GM12878 (cell line): ENCODE measurements around the gene PALLD. TPM values are rescaled to one million over a fixed set of nuclear protein-coding genes. Genes with fewer than 3 reads are reported as not detected.

Experiments used
- ATAC-seq: fragments of 200-7000 bp; cut with Tn5 transposase; 3 replicates; pipeline ENCODE4 v1.9.1; 2020; ENCODE audit warnings: mild to moderate bottlenecking, moderate library complexity
- BruUV-seq: library from RNA; stranded (reverse); fragments of 400-500 nt; replicated peaks from 2 replicates; lab custom pipeline; 2021; lab: Mats Ljungman, UMichigan
- CTCF ChIA-PET: fragments of 300-600 bp; sonication (Branson Sonifier 250); formaldehyde crosslinking; extraction: SDS; loops from one replicate; lab custom pipeline; 2021; ENCODE audit warnings: inconsistent platforms; lab: Yijun Ruan, JAX
- POLR2A ChIA-PET: fragments of 350-600 bp; formaldehyde crosslinking; extraction: SDS; loops from one replicate; lab custom pipeline; 2021; ENCODE audit warnings: inconsistent platforms; lab: Charles Lee
- RAD21 ChIA-PET: fragments of 300-600 bp; sonication (Branson Sonifier 250); formaldehyde crosslinking; loops from one replicate; lab custom pipeline; 2023; ENCODE audit warnings: antibody characterized with exemption; ENCODE audit not compliant: unreplicated experiment; lab: Charles Lee
- SMC1A ChIA-PET: fragments of 300-600 bp; sonication (Branson Sonifier 250); formaldehyde crosslinking; loops from one replicate; lab custom pipeline; 2023; ENCODE audit not compliant: unreplicated experiment, uncharacterized antibody; lab: Charles Lee
- DNase-seq: peaks from one replicate; pipeline ENCODE4 v3.0.0-alpha.2; 2011; ENCODE audit warnings: low read depth, low spot score
- FAIRE-seq: peaks from 3 replicates; lab custom pipeline; 2011; peaks lifted over from hg19 to GRCh38; lab: Jason Lieb, UNC
- H2AFZ ChIP-seq: 2 replicates; pipeline ENCODE4 v1.6.0; 2011; ENCODE audit warnings: low read depth, low read length, control low read depth; ENCODE audit not compliant: control insufficient read depth
- H3K27ac ChIP-seq: 2 replicates; pipeline ENCODE4 v1.5.1; 2011; ENCODE audit warnings: control low read depth; ENCODE audit not compliant: control insufficient read depth, insufficient read depth
- H3K27me3 ChIP-seq, 2 experiments: replicated peaks in 1 of 2; 2 replicates each; pipeline versions ENCODE4 v1.6.0 to v1.6.1; 2011; ENCODE audit warnings: low read length in 1 of 2; ENCODE audit not compliant: control insufficient read depth in 2 of 2, insufficient read depth in 2 of 2
- H3K36me3 ChIP-seq, 2 experiments: 2 replicates each; pipeline ENCODE4 v1.5.1; 2011; ENCODE audit warnings: low read length in 1 of 2; ENCODE audit not compliant: control insufficient read depth in 2 of 2, insufficient read depth in 2 of 2
- H3K4me1 ChIP-seq: 2 replicates; pipeline ENCODE4 v1.6.1; 2011; ENCODE audit warnings: mild to moderate bottlenecking, low read length, moderate library complexity, mixed read lengths; ENCODE audit not compliant: control insufficient read depth, insufficient read depth
- H3K4me2 ChIP-seq: 2 replicates; pipeline ENCODE4 v1.6.0; 2011; ENCODE audit warnings: control low read depth; ENCODE audit not compliant: control insufficient read depth, insufficient read depth
- H3K4me3 ChIP-seq: fragments of 200-600 bp; sonication (generic); 2 replicates; pipeline ENCODE4 v1.5.1; 2016
- H3K79me2 ChIP-seq: 2 replicates; pipeline ENCODE4 v1.6.0; 2011; ENCODE audit warnings: low read length; ENCODE audit not compliant: control insufficient read depth, insufficient read depth
- H3K9ac ChIP-seq: 2 replicates; pipeline ENCODE4 v1.8.0; 2011; ENCODE audit warnings: low read length, control low read depth, mixed read lengths; ENCODE audit not compliant: control insufficient read depth, insufficient read depth
- H3K9me3 ChIP-seq: replicated peaks from 3 replicates; pipeline ENCODE4 v1.5.1; 2011; ENCODE audit warnings: mild to moderate bottlenecking, low read length; ENCODE audit not compliant: control insufficient read depth, insufficient read depth
- H4K20me1 ChIP-seq: 2 replicates; pipeline ENCODE4 v1.6.0; 2011; ENCODE audit not compliant: control insufficient read depth, insufficient read depth
- CEBPB ChIP-seq, 2 experiments: fragments of 150-350 bp in 1 of 2; IDR thresholded peaks; 2 replicates each; pipeline ENCODE4 v1.6.1; 2012 to 2014; ENCODE audit warnings: low read depth in 2 of 2, low read length in 2 of 2, borderline replicate concordance in 1 of 2, inconsistent platforms in 1 of 2
- HDAC2 ChIP-seq: fragments of 200-600 bp; sonication (generic); IDR thresholded peaks from 2 replicates; pipeline ENCODE4 v1.6.1; 2017
- KDM1A ChIP-seq: fragments of 200-600 bp; sonication (generic); IDR thresholded peaks from 2 replicates; pipeline ENCODE4 v1.6.1; 2016; ENCODE audit warnings: borderline replicate concordance
- SPI1 ChIP-seq: IDR thresholded peaks from 2 replicates; pipeline ENCODE4 v1.6.1; 2011; ENCODE audit warnings: low read depth, mild to moderate bottlenecking, low read length, moderate library complexity, borderline replicate concordance; ENCODE audit not compliant: insufficient read depth
- TARDBP ChIP-seq: IDR thresholded peaks from 2 replicates; pipeline ENCODE4 v1.6.1; 2016; ENCODE audit warnings: borderline replicate concordance
- ZSCAN29 ChIP-seq: fragments of 450-650 bp; IDR thresholded peaks from 2 replicates; pipeline ENCODE4 v1.6.1; 2017; ENCODE audit warnings: mild to moderate bottlenecking, moderate library complexity
- WGBS: methylation state at CpG from one replicate; pipeline ENCODE4 v1.1.6; 2016; ENCODE audit warnings: low lambda C conversion rate; ENCODE audit not compliant: insufficient replicate concordance, insufficient coverage; ENCODE audit errors: missing lambda C conversion rate; 5-methylcytosine and 5-hydroxymethylcytosine counted together
- in situ Hi-C: fragments of 300-500 bp; cut with MboI; formaldehyde crosslinking; loops from 9 replicates; pipeline ENCODE4 v1.14.3; 2018; ENCODE audit warnings: mixed read lengths
- intact Hi-C: fragments of 100-400 bp; cut with micrococcal nuclease; formaldehyde crosslinking; loops from one replicate; pipeline ENCODE4 v1.14.2; 2022; ENCODE audit not compliant: unreplicated experiment
- polyA plus RNA-seq, 11 experiments: library from polyadenylated mRNA; depleted of rRNA in 4 of 11; unstranded in 6 of 11; stranded (reverse) in 5 of 11; fragments of >200 nt; fragmentation: Nextera tagmentation in 4 of 11; fragmentation: Illumina TruSeq in 1 of 11; extraction: Ambion mirVana in 4 of 11; extraction: Trizol in 1 of 11; gene quantifications; 1 replicate in 1 of 11; 2 replicates in 10 of 11; pipeline versions ENCODE4 v1.2.1 to v1.2.3, GENCODE V29; 2011 to 2016; ENCODE audit warnings: inconsistent platforms in 2 of 11, missing spikeins in 2 of 11, low read depth in 1 of 11
- total RNA-seq, 4 experiments: library from RNA; depleted of rRNA in 3 of 4; stranded (reverse); fragments of >200 nt in 3 of 4; fragmentation: Illumina TruSeq in 1 of 4; extraction: Trizol in 1 of 4; gene quantifications; 2 replicates each; pipeline versions ENCODE4 v1.2.1 to v1.2.3, GENCODE V29; 2013 to 2021
- TF ChIP-seq, protein P1 (sequence below): fragments of 450-650 bp; IDR thresholded peaks from 2 replicates; pipeline ENCODE4 v1.6.1; 2017; ENCODE audit warnings: mild to moderate bottlenecking, low read depth, inconsistent platforms; ENCODE audit not compliant: poor library complexity, severe bottlenecking
- TF ChIP-seq, protein P2 (sequence below): fragments of 150-350 bp; IDR thresholded peaks from 2 replicates; pipeline ENCODE4 v1.6.1; 2016; ENCODE audit warnings: low read depth, low read length
- TF ChIP-seq, protein P3 (sequence below): fragments of 450-650 bp; IDR thresholded peaks from 2 replicates; pipeline ENCODE4 v1.6.1; 2017; ENCODE audit warnings: mild to moderate bottlenecking, moderate library complexity
- TF ChIP-seq, protein P4 (sequence below): IDR thresholded peaks from 2 replicates; pipeline ENCODE4 v1.6.1; 2011; ENCODE audit warnings: borderline replicate concordance, low read depth, mild to moderate bottlenecking, moderate library complexity, mixed read lengths, low read length; ENCODE audit not compliant: insufficient read depth; ENCODE audit errors: extremely low read length

PALLD gene
- total and polyA plus RNA-seq, 10 of the 15 experiments (the other 5 are each of a cell fraction or from before 2014, with no cell fraction given), result 1.0 to 7.7 (median 1.7) TPM

DNA sequence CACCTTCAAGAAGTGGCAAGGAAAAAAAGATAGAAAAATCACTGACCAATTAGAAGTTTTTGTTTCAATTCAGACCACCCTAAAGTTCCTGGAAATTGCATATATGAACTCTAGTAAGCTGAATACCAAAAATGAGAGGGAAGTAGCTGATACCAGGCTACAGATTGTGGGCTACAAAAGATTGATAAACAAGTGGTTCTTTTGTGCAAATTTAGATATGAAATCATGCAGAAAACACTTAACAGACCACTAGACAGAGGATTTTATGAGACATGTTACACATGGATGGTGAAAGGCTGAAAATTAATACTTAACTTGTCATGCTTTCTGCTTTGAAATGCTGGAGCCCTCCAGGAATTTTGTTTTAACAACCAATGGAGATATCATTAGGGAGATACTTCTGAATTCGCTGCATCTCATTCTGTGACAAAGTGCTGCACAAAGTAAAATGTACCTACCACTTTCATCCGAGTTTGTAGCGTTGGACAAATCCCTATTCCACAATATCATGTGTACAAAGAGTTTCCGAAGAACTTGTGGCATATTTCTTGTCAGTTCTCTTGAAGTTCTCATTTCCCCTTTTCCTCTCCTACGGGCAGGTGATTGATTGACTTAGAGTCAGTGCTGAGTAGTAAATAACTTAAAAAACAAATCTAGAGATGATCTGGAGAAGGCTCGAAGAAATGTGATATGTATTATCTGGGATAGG is 235.0 kb downstream of the PALLD start:
- Histone ChIP-seq H3K9me3 (no peaks in the 10 kb centered on the region; the same call in 2 of the 3 replicates), H3K79me2 (no peaks in the 10 kb centered on the region), H3K27me3 (no peaks in the 10 kb centered on the region), H3K36me3 (no peaks in the 10 kb centered on the region), H3K4me2 (no peak overlapping the region), H3K27ac (no peak overlapping the region), H2AFZ (no peak overlapping the region), H3K4me1 (no peaks in the 10 kb centered on the region), H3K4me3 (no peak overlapping the region), H3K9ac (no peak overlapping the region), H4K20me1 (no peaks in the 10 kb centered on the region)
- ChIA-PET POLR2A (interaction anchor here (1.2 to 1.5 kb wide), 2 partner anchors 11 to 12 kb away, joined by 3 to 4 read pairs; no protein-coding TSS in a partner anchor), CTCF (interaction anchor here (1.1 to 3.4 kb wide), 3 partner anchors 12 to 40 kb away, joined by 3 to 31 read pairs (median 4); no protein-coding TSS in a partner anchor), RAD21 (interaction anchor here (1.0 to 3.0 kb wide), 4 partner anchors 16 to 167 kb away, joined by 3 to 21 read pairs (median 4); no protein-coding TSS in a partner anchor), SMC1A (interaction anchor here (1.0 to 5.6 kb wide), 13 partner anchors 8 to 117 kb away, joined by 3 to 42 read pairs (median 5); no protein-coding TSS in a partner anchor)
- intact Hi-C loops (no loop called here), in situ Hi-C loops (no loop called here)
- peak; percentile 70 for ATAC-seq
- WGBS, result 12% methylated on average over 6 of the region's 6 CpGs
- BruUV-seq, result no TSS peak
- no peak for DNase-seq
- no peak for FAIRE-seq
- TF ChIP-seq, protein P1, sequence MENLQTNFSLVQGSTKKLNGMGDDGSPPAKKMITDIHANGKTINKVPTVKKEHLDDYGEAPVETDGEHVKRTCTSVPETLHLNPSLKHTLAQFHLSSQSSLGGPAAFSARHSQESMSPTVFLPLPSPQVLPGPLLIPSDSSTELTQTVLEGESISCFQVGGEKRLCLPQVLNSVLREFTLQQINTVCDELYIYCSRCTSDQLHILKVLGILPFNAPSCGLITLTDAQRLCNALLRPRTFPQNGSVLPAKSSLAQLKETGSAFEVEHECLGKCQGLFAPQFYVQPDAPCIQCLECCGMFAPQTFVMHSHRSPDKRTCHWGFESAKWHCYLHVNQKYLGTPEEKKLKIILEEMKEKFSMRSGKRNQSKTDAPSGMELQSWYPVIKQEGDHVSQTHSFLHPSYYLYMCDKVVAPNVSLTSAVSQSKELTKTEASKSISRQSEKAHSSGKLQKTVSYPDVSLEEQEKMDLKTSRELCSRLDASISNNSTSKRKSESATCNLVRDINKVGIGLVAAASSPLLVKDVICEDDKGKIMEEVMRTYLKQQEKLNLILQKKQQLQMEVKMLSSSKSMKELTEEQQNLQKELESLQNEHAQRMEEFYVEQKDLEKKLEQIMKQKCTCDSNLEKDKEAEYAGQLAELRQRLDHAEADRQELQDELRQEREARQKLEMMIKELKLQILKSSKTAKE, result no peak
- TF ChIP-seq KDM1A (no peak), TARDBP (no peak), ZSCAN29 (no peak), HDAC2 (no peak), SPI1 (peak; percentile 82), CEBPB (IDR thresholded peaks at IDR 0.05; ENCODE audit: borderline replicate concordance in 1 of 2, low read depth in 2 of 2, low read length in 2 of 2) (no peak)
- TF ChIP-seq, protein P2, sequence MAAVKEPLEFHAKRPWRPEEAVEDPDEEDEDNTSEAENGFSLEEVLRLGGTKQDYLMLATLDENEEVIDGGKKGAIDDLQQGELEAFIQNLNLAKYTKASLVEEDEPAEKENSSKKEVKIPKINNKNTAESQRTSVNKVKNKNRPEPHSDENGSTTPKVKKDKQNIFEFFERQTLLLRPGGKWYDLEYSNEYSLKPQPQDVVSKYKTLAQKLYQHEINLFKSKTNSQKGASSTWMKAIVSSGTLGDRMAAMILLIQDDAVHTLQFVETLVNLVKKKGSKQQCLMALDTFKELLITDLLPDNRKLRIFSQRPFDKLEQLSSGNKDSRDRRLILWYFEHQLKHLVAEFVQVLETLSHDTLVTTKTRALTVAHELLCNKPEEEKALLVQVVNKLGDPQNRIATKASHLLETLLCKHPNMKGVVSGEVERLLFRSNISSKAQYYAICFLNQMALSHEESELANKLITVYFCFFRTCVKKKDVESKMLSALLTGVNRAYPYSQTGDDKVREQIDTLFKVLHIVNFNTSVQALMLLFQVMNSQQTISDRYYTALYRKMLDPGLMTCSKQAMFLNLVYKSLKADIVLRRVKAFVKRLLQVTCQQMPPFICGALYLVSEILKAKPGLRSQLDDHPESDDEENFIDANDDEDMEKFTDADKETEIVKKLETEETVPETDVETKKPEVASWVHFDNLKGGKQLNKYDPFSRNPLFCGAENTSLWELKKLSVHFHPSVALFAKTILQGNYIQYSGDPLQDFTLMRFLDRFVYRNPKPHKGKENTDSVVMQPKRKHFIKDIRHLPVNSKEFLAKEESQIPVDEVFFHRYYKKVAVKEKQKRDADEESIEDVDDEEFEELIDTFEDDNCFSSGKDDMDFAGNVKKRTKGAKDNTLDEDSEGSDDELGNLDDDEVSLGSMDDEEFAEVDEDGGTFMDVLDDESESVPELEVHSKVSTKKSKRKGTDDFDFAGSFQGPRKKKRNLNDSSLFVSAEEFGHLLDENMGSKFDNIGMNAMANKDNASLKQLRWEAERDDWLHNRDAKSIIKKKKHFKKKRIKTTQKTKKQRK, result no peak
- TF ChIP-seq, protein P3, sequence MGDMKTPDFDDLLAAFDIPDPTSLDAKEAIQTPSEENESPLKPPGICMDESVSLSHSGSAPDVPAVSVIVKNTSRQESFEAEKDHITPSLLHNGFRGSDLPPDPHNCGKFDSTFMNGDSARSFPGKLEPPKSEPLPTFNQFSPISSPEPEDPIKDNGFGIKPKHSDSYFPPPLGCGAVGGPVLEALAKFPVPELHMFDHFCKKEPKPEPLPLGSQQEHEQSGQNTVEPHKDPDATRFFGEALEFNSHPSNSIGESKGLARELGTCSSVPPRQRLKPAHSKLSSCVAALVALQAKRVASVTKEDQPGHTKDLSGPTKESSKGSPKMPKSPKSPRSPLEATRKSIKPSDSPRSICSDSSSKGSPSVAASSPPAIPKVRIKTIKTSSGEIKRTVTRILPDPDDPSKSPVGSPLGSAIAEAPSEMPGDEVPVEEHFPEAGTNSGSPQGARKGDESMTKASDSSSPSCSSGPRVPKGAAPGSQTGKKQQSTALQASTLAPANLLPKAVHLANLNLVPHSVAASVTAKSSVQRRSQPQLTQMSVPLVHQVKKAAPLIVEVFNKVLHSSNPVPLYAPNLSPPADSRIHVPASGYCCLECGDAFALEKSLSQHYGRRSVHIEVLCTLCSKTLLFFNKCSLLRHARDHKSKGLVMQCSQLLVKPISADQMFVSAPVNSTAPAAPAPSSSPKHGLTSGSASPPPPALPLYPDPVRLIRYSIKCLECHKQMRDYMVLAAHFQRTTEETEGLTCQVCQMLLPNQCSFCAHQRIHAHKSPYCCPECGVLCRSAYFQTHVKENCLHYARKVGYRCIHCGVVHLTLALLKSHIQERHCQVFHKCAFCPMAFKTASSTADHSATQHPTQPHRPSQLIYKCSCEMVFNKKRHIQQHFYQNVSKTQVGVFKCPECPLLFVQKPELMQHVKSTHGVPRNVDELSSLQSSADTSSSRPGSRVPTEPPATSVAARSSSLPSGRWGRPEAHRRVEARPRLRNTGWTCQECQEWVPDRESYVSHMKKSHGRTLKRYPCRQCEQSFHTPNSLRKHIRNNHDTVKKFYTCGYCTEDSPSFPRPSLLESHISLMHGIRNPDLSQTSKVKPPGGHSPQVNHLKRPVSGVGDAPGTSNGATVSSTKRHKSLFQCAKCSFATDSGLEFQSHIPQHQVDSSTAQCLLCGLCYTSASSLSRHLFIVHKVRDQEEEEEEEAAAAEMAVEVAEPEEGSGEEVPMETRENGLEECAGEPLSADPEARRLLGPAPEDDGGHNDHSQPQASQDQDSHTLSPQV, result no peak
- TF ChIP-seq, protein P4, sequence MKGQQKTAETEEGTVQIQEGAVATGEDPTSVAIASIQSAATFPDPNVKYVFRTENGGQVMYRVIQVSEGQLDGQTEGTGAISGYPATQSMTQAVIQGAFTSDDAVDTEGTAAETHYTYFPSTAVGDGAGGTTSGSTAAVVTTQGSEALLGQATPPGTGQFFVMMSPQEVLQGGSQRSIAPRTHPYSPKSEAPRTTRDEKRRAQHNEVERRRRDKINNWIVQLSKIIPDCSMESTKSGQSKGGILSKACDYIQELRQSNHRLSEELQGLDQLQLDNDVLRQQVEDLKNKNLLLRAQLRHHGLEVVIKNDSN, result no peak
